ENCODE data around the gene OCRL.

Gene OCRL

DNA sequence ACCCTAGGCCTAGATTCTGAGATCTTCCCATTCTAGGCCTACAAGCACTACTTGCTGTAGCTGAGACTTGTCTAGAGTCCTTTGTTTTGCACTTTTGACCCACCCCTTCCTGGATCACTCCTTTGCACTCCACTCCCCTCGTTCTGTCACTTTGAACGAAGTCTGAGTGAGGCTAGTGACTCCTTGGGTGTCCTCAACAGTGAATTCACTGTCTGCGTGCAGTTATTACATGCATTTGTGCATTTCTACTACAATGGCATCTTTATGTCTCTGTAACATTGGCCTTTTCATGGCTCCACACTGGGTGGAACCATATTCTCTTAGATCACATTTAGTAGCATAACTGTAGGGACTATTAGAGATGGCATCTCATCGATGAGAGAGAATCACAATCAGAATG is 50.5 kb downstream of the OCRL start:
- no peak for DNase-seq

DNA sequence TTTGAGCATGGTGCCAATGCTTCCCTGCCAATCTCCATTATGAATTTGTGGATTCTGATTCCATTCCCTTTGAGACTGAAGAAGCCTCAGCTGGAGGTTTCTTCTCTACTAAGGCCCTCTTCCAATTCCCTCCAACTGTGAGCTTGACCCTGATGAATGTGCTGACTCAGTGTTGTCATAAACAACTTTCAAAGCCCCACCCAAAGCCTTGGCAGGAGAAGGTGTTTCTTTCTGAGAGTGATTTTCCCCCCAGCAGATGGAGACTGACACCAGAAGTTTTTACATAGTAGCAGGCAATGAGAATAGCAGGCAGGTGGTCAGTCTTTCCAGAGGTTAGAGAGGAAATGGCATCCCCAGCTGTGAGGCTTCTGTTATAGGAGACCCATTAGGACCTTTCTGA is 53.1 kb downstream of the OCRL start:
- DNase-seq = no peak

DNA sequence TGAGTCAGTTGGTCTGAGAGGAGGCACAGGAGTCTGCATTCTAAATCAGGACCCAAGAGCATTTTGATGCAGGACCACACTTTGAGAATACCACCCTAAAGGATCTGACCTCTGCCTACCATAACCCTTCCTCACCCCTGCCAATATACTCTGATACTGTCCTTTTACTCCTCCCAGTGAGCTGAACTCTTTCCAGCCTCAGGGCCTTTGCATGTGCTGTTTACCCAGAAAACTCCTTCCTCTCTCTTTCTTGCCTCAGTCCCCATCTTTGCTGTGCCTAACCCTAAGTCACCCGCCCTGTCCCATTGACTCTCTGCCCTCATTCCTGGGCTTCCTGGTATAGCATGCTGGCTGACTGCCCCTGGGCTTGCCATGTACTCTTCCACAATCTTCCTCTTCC is 54.7 kb downstream of the OCRL start:
- no peak for DNase-seq

GRCh38 chrX:129596077-129596476 is 56.0 kb downstream of the OCRL start:
- DNase-seq = no peak

DNA sequence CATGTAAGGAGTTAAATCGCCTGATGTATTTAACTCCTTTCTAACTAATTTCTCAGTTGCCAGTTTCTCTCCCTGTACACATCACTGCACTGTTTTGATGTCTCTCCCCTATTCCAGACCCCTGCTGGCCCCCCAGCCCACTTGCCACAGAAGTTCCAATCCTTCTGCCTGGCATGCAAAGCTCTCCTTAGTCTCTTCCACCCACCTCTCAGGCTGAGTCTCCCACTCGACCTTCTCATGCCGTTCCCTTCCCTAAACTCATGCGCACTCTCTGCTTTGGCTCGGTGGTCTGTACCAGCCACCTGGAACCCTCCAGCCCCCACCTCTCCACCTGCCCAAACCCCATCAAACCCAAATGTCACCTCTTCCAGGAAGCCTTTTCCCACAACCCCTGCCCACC is 57.8 kb downstream of the OCRL start:
- DNase-seq = no peak

GRCh38 chrX:129599499-129599898 is 59.4 kb downstream of the OCRL start:
- DNase-seq = no peak

- DNase-seq = no peak
Measured at GRCh38 chrX:129599996-129600395, 59.9 kb downstream of the OCRL start.

DNA sequence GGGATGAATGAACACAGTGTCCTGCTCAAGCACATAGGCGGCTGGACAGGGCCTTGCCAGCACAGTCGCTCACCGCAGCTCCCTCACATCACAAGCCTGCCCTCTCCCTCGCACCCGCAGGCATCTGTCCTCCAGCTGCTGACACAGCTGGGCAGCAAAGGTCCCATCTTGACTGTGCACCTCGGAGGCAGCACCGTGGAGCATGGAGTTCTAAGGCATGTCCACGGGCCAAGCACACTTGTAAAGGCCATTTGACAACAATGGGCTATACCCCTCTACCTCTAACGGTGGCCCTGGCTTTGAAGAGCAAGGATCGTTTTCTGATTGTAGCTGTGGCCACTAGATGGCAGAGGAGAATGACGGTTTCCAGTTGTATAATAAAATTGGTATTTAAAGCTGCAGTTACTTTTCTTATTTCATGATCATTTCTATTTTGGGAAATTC is 60.9 kb downstream of the OCRL start:
- DNase-seq = peak; percentile 12

- DNase-seq = peak; percentile 67
Measured at GRCh38 chrX:129606918-129607317, 66.9 kb downstream of the OCRL start.

DNA sequence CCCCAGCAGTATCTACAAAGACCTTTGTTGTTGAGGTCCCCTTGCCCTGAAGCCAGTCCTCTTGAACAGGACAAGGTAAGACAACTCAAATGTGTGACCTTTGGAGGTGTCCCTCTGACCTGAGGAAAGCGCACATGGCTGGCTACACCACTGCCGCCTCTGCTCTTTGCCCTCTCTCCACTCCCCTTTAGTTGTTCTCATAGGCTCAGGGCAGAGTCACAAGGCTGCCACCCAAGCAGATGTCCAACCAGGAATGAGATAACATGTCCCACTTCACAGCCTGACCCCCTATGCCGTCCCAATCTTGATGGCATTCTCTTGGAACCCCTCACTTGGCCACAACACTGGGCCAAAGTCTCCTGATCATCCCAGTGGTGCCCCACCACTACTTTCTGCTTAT is 68.4 kb downstream of the OCRL start:
- no peak for DNase-seq

GRCh38 chrX:129609395-129609794 is 69.3 kb downstream of the OCRL start:
- DNase-seq = no peak

DNA sequence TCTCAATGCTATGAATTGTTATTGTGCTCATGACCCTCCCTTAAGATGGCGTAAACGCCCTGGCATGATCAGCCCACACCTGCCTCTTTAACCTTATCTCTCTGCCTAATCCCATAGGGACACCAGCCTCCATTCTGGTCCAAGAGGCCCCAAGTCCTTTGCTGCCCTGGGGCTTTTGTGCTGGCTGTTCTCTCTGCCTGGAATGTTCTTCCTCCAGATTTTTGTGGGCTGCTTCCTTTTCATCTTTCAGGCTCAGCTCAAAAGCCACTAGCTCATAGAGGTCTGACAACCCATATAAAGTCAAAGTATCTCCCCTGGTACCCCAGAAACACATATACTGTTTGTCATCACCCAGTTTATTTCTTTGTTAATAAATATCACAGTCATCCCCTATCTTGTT is 72.3 kb downstream of the OCRL start:
- no peak for DNase-seq

GRCh38 chrX:129613596-129613995 is 73.5 kb downstream of the OCRL start:
- no peak for DNase-seq

DNA sequence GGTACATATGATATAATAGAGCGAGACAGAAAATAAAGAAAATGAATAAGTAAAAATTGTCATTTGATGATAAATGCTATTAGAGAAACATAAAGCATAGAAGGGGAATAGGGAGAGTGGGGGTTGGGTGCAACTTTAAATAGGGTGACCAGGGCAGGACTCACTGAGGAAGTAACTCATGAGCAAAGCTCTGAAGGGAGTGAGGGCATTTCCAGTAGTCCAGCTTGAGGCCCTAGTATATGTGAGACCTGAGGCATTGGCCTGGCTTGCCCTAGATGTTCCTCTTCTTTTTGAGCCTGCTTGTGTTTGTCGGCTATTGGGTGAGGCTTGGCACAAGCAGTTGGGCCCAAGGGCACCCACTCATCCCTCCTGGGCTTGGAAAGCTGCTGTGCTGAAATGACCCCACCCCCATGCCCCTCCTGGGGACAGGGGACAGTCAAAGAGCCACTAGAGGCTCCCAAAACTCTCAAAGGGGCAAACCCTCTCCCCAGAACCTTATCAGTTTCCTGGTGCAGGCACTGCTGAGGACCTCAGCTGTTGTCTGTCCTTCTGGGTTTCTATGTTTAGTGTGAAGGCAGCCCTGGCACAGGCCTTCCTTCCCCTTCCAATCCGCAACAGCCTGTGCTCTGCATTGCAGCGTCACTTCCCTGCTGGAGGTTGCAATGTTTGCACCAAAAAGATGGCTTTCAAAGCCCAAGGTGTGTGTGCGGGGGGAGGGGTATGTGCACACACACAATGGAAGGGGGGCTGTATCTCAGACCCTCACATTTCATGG is 74.6 kb downstream of the OCRL start:
- no peak for DNase-seq

- DNase-seq = no peak
Measured at GRCh38 chrX:129617420-129617819, 77.4 kb downstream of the OCRL start.

- DNase-seq = no peak
Measured at GRCh38 chrX:129618997-129619396, 78.9 kb downstream of the OCRL start.

DNA sequence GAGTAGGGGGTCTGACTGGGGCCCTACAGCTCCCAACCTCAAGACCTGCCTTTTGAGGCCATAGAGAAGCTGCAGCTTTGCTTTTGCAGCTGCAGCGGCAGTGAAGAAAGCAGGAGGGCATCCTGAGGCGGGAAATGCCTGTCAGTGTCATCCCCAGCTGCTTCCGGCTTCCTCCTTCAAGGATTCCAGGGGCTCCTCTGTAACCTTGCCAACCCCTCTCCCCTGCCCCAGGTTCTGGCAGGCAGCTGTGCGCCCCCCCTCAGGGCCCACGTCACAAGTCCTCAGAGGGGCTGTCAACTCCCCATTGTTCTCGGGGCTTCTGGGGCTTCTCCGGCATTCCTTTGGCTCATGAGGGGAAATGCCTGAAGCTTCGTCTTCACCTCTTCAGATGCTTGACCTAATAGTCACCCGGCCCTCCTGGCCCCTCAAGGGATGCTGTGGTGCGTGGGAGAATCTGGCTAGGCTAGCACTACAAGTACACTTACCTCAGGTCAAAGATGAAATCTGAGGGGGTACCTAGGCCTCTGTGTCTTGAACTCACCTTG is 82.8 kb downstream of the OCRL start:
- DNase-seq = no peak

- DNase-seq = no peak
Measured at GRCh38 chrX:129626026-129626425, 86.0 kb downstream of the OCRL start.

DNA sequence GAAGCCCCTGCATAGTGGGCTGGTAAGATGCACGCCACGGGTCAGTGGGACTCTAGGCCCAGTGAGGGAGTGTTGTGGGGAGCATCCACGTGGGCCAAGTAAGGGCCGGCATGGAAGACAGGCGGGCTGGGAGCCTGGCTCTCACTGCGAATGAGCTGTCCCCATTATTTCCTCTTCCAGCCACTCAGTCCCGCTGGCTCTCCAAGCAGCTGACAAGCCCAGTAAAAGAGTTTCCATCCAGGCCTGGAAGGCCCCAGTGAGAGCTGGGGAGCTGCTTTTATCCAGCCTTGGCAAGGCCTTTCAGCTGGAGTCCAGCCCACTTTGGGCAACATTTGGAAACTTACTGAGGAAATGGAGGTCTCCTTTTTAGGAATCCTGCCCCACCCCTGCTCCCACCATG is 89.8 kb downstream of the OCRL start:
- DNase-seq = no peak

DNA sequence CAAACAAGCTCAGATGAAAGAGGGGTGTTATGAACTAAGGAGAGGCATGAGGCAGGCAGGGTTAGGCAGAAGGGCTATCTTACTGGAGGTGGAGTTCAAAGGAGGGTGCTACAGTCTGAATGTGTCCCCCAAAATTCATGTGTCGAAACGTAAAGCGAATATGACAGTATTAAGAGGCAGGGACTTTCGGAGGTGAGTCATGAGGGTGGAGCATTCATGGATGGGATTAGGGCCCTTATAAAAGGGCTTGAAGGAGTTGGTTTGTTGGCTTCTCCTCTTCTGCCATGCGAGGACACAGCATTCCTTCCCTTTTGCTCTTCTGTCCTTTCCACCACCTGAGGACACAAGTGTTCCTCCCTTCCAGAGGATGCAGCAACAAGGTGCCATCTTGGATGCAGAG is 91.8 kb downstream of the OCRL start:
- no peak for DNase-seq

- no peak for DNase-seq
Measured at GRCh38 chrX:129632443-129632842, 92.4 kb downstream of the OCRL start.

DNA sequence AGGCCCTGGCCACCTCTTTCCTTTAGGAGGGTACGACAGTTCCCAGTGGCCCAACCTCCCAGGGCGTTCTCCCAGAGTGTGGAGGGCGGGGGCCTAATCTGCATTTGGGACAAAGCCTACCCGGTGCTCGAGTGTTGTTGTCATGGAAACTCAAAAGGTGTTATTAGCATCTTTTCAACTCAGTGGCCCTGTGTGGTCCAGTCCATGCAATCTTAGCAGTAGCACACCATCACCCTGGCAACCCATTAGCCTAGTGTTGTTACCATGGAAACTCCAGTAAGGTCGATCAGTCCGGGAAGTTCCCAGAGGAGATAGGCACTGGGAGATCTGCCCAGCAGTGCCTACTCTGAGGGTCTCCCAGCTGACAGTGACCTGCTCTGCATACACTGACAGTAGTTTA is 94.5 kb downstream of the OCRL start:
- DNase-seq = no peak

- no peak for DNase-seq
Measured at GRCh38 chrX:129636175-129636681, 96.2 kb downstream of the OCRL start.

DNA sequence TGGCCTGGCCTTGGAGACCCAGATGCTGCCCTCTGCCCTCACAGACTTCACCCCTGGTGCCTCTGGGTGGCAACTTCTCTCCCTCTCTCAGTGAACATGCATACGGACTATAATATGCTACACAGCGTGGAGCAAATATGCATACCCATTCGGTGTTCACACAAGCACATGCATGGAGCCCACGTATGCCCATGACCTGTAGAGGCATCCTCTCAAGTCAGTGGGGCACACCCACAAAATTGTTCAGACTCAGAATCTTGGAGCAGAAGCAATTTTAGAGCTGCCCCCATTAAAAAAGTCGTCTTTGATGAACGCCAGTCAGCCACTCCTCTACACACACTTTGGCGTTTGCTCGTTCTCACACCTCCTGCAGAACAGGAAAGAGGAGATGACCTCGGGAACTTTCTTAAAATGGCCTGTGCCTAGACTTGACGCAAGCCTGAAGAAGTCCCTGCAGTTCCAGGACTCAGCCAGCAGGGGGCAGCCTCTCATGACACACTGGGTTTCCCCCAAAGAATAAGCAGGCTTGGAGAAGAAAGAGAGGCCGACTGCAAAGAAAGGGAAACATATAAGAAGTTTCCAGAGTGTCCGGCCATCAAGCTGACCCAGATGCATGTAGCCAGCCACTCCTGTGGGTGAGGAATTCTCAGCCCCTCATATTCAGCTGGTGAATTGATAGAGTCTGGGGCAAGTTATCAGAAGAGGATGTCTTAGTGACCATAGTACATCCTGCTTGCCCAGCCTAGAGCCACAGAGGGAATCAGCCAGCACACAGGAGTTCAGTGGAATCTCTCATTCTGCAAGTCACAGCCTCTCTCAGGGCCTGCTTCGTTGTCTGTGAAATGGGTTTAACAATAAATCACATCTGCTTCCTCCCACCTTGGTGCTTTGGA is 97.4 kb downstream of the OCRL start:
- peak; percentile 63 for DNase-seq
